NCI-H2081 (cell line): Measurements from ENCODE around the gene ACVR1B.
A peak's percentile ranks its signal among the peaks of the same experiment; 100 is the strongest.

ENCODE experiments used
- DNase-seq, 2 experiments: peaks; one replicate each; lab custom pipeline; 2025; lab: John Stamatoyannopoulos, UW

ACVR1B gene

GRCh38 chr12:52022841-52023181, 71.3 kb downstream of the ACVR1B start:
- no peak for DNase-seq

GRCh38 chr12:52023182-52023975, 71.9 kb downstream of the ACVR1B start:
- DNase-seq, result peak; percentile 42 to 50

GRCh38 chr12:52023976-52024688, 72.6 kb downstream of the ACVR1B start:
- DNase-seq, result no peak

GRCh38 chr12:52024845-52025230, 73.3 kb downstream of the ACVR1B start:
- no peak for DNase-seq

- peak in 1 of 2 experiments; percentile 12 for DNase-seq
Measured at GRCh38 chr12:52026263-52026662, 74.8 kb downstream of the ACVR1B start.

- DNase-seq, result no peak
Measured at GRCh38 chr12:52027085-52027843, 75.8 kb downstream of the ACVR1B start.

GRCh38 chr12:52029685-52030084, 78.2 kb downstream of the ACVR1B start:
- peak; percentile 94 for DNase-seq

- DNase-seq, result peak; percentile 19 to 52
Measured at GRCh38 chr12:52032446-52032803, 80.9 kb downstream of the ACVR1B start.

GRCh38 chr12:52032804-52033445, 81.4 kb downstream of the ACVR1B start:
- peak; percentile 96 to 98 for DNase-seq

GRCh38 chr12:52033446-52034140, 82.1 kb downstream of the ACVR1B start:
- DNase-seq, result no peak

- DNase-seq, result no peak
Measured at GRCh38 chr12:52035190-52035589, 83.7 kb downstream of the ACVR1B start.

GRCh38 chr12:52035926-52036325, 84.4 kb downstream of the ACVR1B start:
- DNase-seq, result no peak

- peak; percentile 81 to 82 for DNase-seq
Measured at GRCh38 chr12:52036587-52037171, 85.2 kb downstream of the ACVR1B start.

- peak; percentile 15 to 37 for DNase-seq
Measured at GRCh38 chr12:52037248-52037861, 85.9 kb downstream of the ACVR1B start.

- DNase-seq, result no peak
Measured at GRCh38 chr12:52038447-52038846, 86.9 kb downstream of the ACVR1B start.

GRCh38 chr12:52041035-52041434, 89.5 kb downstream of the ACVR1B start:
- DNase-seq, result no peak

- peak; percentile 61 to 82 for DNase-seq
Measured at GRCh38 chr12:52041695-52042123, 90.2 kb downstream of the ACVR1B start.

GRCh38 chr12:52042706-52043385, 91.3 kb downstream of the ACVR1B start:
- peak; percentile 75 to 91 for DNase-seq

GRCh38 chr12:52043386-52044212, 92.1 kb downstream of the ACVR1B start:
- no peak for DNase-seq
